ENCODE results near the gene DUSP19. TPM values are rescaled to one million over a fixed set of nuclear protein-coding genes. Genes with fewer than 3 reads are reported as not detected.
A peak's percentile ranks its signal among the peaks of the same experiment; 100 is the strongest.

DUSP19 gene
- total RNA-seq, 1 donor from 2014 or later, result 2.1 TPM

GRCh38 chr2:183089192-183089851 lies 10.8 kb downstream of the DUSP19 start:
- H3K9me3 ChIP-seq (ENCODE audit: control insufficient read depth in 3 of 3, low read length in 3 of 3), result no peaks in the 10 kb centered on the region
- no peaks in the 10 kb centered on the region for H3K4me1 ChIP-seq (ENCODE audit: control insufficient read depth in 3 of 3, insufficient read depth in 3 of 3, low read length in 3 of 3)

GRCh38 chr2:183091318-183091953 lies 12.9 kb downstream of the DUSP19 start:
- H3K4me1 ChIP-seq (ENCODE audit: control insufficient read depth in 3 of 3, insufficient read depth in 3 of 3, low read length in 3 of 3), result no peaks in the 10 kb centered on the region
- H3K9ac ChIP-seq (ENCODE audit: low read depth in 1 of 3, low read length in 3 of 3), result no peak overlapping the region
- no peaks in the 10 kb centered on the region for H3K27me3 ChIP-seq (ENCODE audit: control insufficient read depth in 3 of 3, insufficient read depth in 3 of 3, low read length in 3 of 3)
- H3K4me3 ChIP-seq (ENCODE audit: low read length in 3 of 3), result no peak overlapping the region
- no peak overlapping the region for H3K27ac ChIP-seq (ENCODE audit: low read depth, low read length)
- no peaks in the 10 kb centered on the region for H3K9me3 ChIP-seq (ENCODE audit: control insufficient read depth in 3 of 3, low read length in 3 of 3)
- H3K36me3 ChIP-seq (ENCODE audit: control insufficient read depth in 3 of 3, insufficient read depth in 3 of 3, low read length in 3 of 3), result peaks cover 0 to 4% (median 0%) of the 10 kb centered on the region in 3 donors

More at GRCh38 chr2:183089192-183089851, 10.8 kb downstream of the DUSP19 start:
- peaks cover 0 to 5% (median 0%) of the 10 kb centered on the region in 3 donors for H3K36me3 ChIP-seq (ENCODE audit: control insufficient read depth in 3 of 3, insufficient read depth in 3 of 3, low read length in 3 of 3)
- H3K27me3 ChIP-seq (ENCODE audit: control insufficient read depth in 3 of 3, insufficient read depth in 3 of 3, low read length in 3 of 3), result no peaks in the 10 kb centered on the region
- no peak overlapping the region for H3K4me3 ChIP-seq (ENCODE audit: low read length in 3 of 3)
- H3K9ac ChIP-seq (ENCODE audit: low read depth in 1 of 3, low read length in 3 of 3), result no peak overlapping the region
- no peak overlapping the region for H3K27ac ChIP-seq (ENCODE audit: low read depth, low read length)

GRCh38 chr2:183091954-183092345 lies 13.4 kb downstream of the DUSP19 start:
- H3K36me3 ChIP-seq (ENCODE audit: control insufficient read depth in 3 of 3, insufficient read depth in 3 of 3, low read length in 3 of 3), result peaks cover 0 to 4% (median 0%) of the 10 kb centered on the region in 3 donors
- no peak overlapping the region for H3K27ac ChIP-seq (ENCODE audit: low read depth, low read length)
- H3K4me1 ChIP-seq (ENCODE audit: control insufficient read depth in 3 of 3, insufficient read depth in 3 of 3, low read length in 3 of 3), result no peaks in the 10 kb centered on the region
- no peak overlapping the region for H3K4me3 ChIP-seq (ENCODE audit: low read length in 3 of 3)
- H3K9ac ChIP-seq (ENCODE audit: low read depth in 1 of 3, low read length in 3 of 3), result no peak overlapping the region
- no peaks in the 10 kb centered on the region for H3K27me3 ChIP-seq (ENCODE audit: control insufficient read depth in 3 of 3, insufficient read depth in 3 of 3, low read length in 3 of 3)
- no peaks in the 10 kb centered on the region for H3K9me3 ChIP-seq (ENCODE audit: control insufficient read depth in 3 of 3, low read length in 3 of 3)

- no peaks in the 10 kb centered on the region for H3K4me1 ChIP-seq (ENCODE audit: control insufficient read depth in 3 of 3, insufficient read depth in 3 of 3, low read length in 3 of 3)
- no peak overlapping the region for H3K27ac ChIP-seq (ENCODE audit: low read depth, low read length)
- H3K4me3 ChIP-seq (ENCODE audit: low read length in 3 of 3), result no peak overlapping the region
- no peaks in the 10 kb centered on the region for H3K9me3 ChIP-seq (ENCODE audit: control insufficient read depth in 3 of 3, low read length in 3 of 3)
- H3K36me3 ChIP-seq (ENCODE audit: control insufficient read depth in 3 of 3, insufficient read depth in 3 of 3, low read length in 3 of 3), result no peaks in the 10 kb centered on the region
- no peaks in the 10 kb centered on the region for H3K27me3 ChIP-seq (ENCODE audit: control insufficient read depth in 3 of 3, insufficient read depth in 3 of 3, low read length in 3 of 3)
- no peak overlapping the region for H3K9ac ChIP-seq (ENCODE audit: low read depth in 1 of 3, low read length in 3 of 3)
Measured at GRCh38 chr2:183093857-183094657, 15.5 kb downstream of the DUSP19 start.

GRCh38 chr2:183105402-183106134 lies 27.0 kb downstream of the DUSP19 start:
- no peak overlapping the region for H3K9ac ChIP-seq (ENCODE audit: low read depth in 1 of 3, low read length in 3 of 3)
- H3K27ac ChIP-seq (ENCODE audit: low read depth, low read length), result no peak overlapping the region
- no peaks in the 10 kb centered on the region for H3K27me3 ChIP-seq (ENCODE audit: control insufficient read depth in 3 of 3, insufficient read depth in 3 of 3, low read length in 3 of 3)
- H3K4me3 ChIP-seq (ENCODE audit: low read length in 3 of 3), result no peak overlapping the region
- no peaks in the 10 kb centered on the region for H3K36me3 ChIP-seq (ENCODE audit: control insufficient read depth in 3 of 3, insufficient read depth in 3 of 3, low read length in 3 of 3)
- no peaks in the 10 kb centered on the region for H3K4me1 ChIP-seq (ENCODE audit: control insufficient read depth in 3 of 3, insufficient read depth in 3 of 3, low read length in 3 of 3)
- H3K9me3 ChIP-seq (ENCODE audit: control insufficient read depth in 3 of 3, low read length in 3 of 3), result no peaks in the 10 kb centered on the region

- Histone ChIP-seq H3K9ac (ENCODE audit: low read depth in 1 of 3, low read length in 3 of 3) (no peak overlapping the region), H3K27ac (ENCODE audit: low read depth, low read length) (no peak overlapping the region), H3K27me3 (ENCODE audit: control insufficient read depth in 3 of 3, insufficient read depth in 3 of 3, low read length in 3 of 3) (no peaks in the 10 kb centered on the region), H3K4me1 (ENCODE audit: control insufficient read depth in 3 of 3, insufficient read depth in 3 of 3, low read length in 3 of 3) (no peaks in the 10 kb centered on the region), H3K9me3 (ENCODE audit: control insufficient read depth in 3 of 3, low read length in 3 of 3) (no peaks in the 10 kb centered on the region), H3K36me3 (ENCODE audit: control insufficient read depth in 3 of 3, insufficient read depth in 3 of 3, low read length in 3 of 3) (no peaks in the 10 kb centered on the region), H3K4me3 (ENCODE audit: low read length in 3 of 3) (no peak overlapping the region)
Measured at GRCh38 chr2:183112577-183112976, 34.0 kb downstream of the DUSP19 start.

GRCh38 chr2:183113630-183114029 lies 35.1 kb downstream of the DUSP19 start:
- Histone ChIP-seq H3K9ac (ENCODE audit: low read depth in 1 of 3, low read length in 3 of 3) (no peak overlapping the region), H3K27ac (ENCODE audit: low read depth, low read length) (no peak overlapping the region), H3K4me3 (ENCODE audit: low read length in 3 of 3) (no peak overlapping the region), H3K4me1 (ENCODE audit: control insufficient read depth in 3 of 3, insufficient read depth in 3 of 3, low read length in 3 of 3) (no peaks in the 10 kb centered on the region), H3K9me3 (ENCODE audit: control insufficient read depth in 3 of 3, low read length in 3 of 3) (no peaks in the 10 kb centered on the region), H3K27me3 (ENCODE audit: control insufficient read depth in 3 of 3, insufficient read depth in 3 of 3, low read length in 3 of 3) (no peaks in the 10 kb centered on the region), H3K36me3 (ENCODE audit: control insufficient read depth in 3 of 3, insufficient read depth in 3 of 3, low read length in 3 of 3) (no peaks in the 10 kb centered on the region)

- H3K9ac ChIP-seq (ENCODE audit: low read depth in 1 of 3, low read length in 3 of 3), result no peak overlapping the region
- H3K36me3 ChIP-seq (ENCODE audit: control insufficient read depth in 3 of 3, insufficient read depth in 3 of 3, low read length in 3 of 3), result no peaks in the 10 kb centered on the region
- no peaks in the 10 kb centered on the region for H3K4me1 ChIP-seq (ENCODE audit: control insufficient read depth in 3 of 3, insufficient read depth in 3 of 3, low read length in 3 of 3)
- H3K4me3 ChIP-seq (ENCODE audit: low read length in 3 of 3), result no peak overlapping the region
- no peak overlapping the region for H3K27ac ChIP-seq (ENCODE audit: low read depth, low read length)
- peaks cover 0 to 4% (median 0%) of the 10 kb centered on the region in 3 donors for H3K27me3 ChIP-seq (ENCODE audit: control insufficient read depth in 3 of 3, insufficient read depth in 3 of 3, low read length in 3 of 3)
- H3K9me3 ChIP-seq (ENCODE audit: control insufficient read depth in 3 of 3, low read length in 3 of 3), result no peaks in the 10 kb centered on the region
Measured at GRCh38 chr2:183117226-183117625, 38.7 kb downstream of the DUSP19 start.

- no peaks in the 10 kb centered on the region for H3K36me3 ChIP-seq (ENCODE audit: control insufficient read depth in 3 of 3, insufficient read depth in 3 of 3, low read length in 3 of 3)
- peak overlapping the region; percentile 75 to 91 (median 90) for H3K9ac ChIP-seq (ENCODE audit: low read depth in 1 of 3, low read length in 3 of 3)
- peak overlapping the region; percentile 90 to 98 (median 96) for H3K4me3 ChIP-seq (ENCODE audit: low read length in 3 of 3)
- H3K27ac ChIP-seq (ENCODE audit: low read depth, low read length), result peak overlapping the region; percentile 73
- peaks cover 6 to 12% (median 11%) of the 10 kb centered on the region in 3 donors for H3K4me1 ChIP-seq (ENCODE audit: control insufficient read depth in 3 of 3, insufficient read depth in 3 of 3, low read length in 3 of 3)
- no peaks in the 10 kb centered on the region for H3K9me3 ChIP-seq (ENCODE audit: control insufficient read depth in 3 of 3, low read length in 3 of 3)
- H3K27me3 ChIP-seq (ENCODE audit: control insufficient read depth in 3 of 3, insufficient read depth in 3 of 3, low read length in 3 of 3), result peaks cover 0 to 4% (median 0%) of the 10 kb centered on the region in 3 donors
Measured at GRCh38 chr2:183123117-183123958, 44.8 kb downstream of the DUSP19 start.
